K562 (cell line): ENCODE results near the gene UCK1. TPM values are rescaled to one million over a fixed set of nuclear protein-coding genes. Genes with fewer than 3 reads are reported as not detected.

ENCODE experiments used
- HINFP ChIP-seq: fragments of 450-650 bp; conservative IDR thresholded peaks from 2 replicates; pipeline ENCODE4 v1.6.1; 2016; ENCODE audit warnings: missing genetic modification characterization, low read depth, mild to moderate bottlenecking, control low read depth, missing compliant biosample characterization
- LCOR ChIP-seq: sonication (generic); formaldehyde crosslinking; IDR thresholded peaks from 2 replicates; pipeline ENCODE4 v1.8.0; 2022; ENCODE audit warnings: mild to moderate bottlenecking, missing genetic modification reagents
- MLX ChIP-seq, 2 experiments: fragments of 450-650 bp in 1 of 2; sonication (generic) in 1 of 2; formaldehyde crosslinking; conservative IDR thresholded peaks; 2 replicates each; pipeline versions ENCODE4 v1.4.0 to v1.8.1; 2020 to 2022; ENCODE audit warnings: mild to moderate bottlenecking in 1 of 2, missing genetic modification reagents in 1 of 2
- RAD21 ChIP-seq, 2 experiments: fragments of 250-450 bp in 1 of 2; fragments of 450-650 bp in 1 of 2; sonication (Bioruptor Pico) in 1 of 2; formaldehyde crosslinking in 1 of 2; IDR thresholded peaks in 1 of 2; conservative IDR thresholded peaks in 1 of 2; 2 replicates each; pipeline versions ENCODE4 v1.4.0 to v1.8.0; 2020 to 2022; ENCODE audit warnings: mild to moderate bottlenecking in 2 of 2, moderate library complexity in 1 of 2
- RBFOX2 ChIP-seq: fragments of 200-400 bp; formaldehyde crosslinking; IDR thresholded peaks from 2 replicates; pipeline ENCODE4 v1.6.1; 2017; ENCODE audit warnings: low read depth, mild to moderate bottlenecking, low read length, moderate library complexity
- TFAM ChIP-seq: fragments of 250-450 bp; sonication (Bioruptor Pico); conservative IDR thresholded peaks from 2 replicates; pipeline ENCODE4 v1.5.0; 2021; ENCODE audit warnings: mild to moderate bottlenecking, moderate library complexity
- ZFX ChIP-seq: sonication (generic); formaldehyde crosslinking; IDR thresholded peaks from 2 replicates; pipeline ENCODE4 v1.8.0; 2022; ENCODE audit warnings: mild to moderate bottlenecking, missing genetic modification reagents, moderate library complexity
- polyA plus RNA-seq, 8 experiments: library from polyadenylated mRNA; depleted of rRNA in 4 of 8; stranded (reverse) in 5 of 8; unstranded in 3 of 8; fragments of >200 nt; fragmentation: Nextera tagmentation in 2 of 8; fragmentation: Illumina TruSeq in 1 of 8; extraction: Ambion mirVana in 2 of 8; extraction: Trizol in 1 of 8; gene quantifications; 2 replicates each; pipeline versions ENCODE4 v1.2.1 to v1.2.3, GENCODE V29; 2011 to 2014; ENCODE audit warnings: inconsistent platforms in 1 of 8, missing spikeins in 1 of 8
- total RNA-seq, 7 experiments: library from RNA; depleted of rRNA in 6 of 7; stranded (reverse); fragments of >200 nt in 6 of 7; fragmentation: Illumina TruSeq in 2 of 7; extraction: Trizol in 2 of 7; gene quantifications; 2 replicates each; pipeline versions ENCODE4 v1.2.1 to v1.2.3, GENCODE V29; 2011 to 2021; ENCODE audit warnings: low replicate concordance in 1 of 7
- TF ChIP-seq, protein P1 (sequence below): sonication (generic); formaldehyde crosslinking; IDR thresholded peaks from 2 replicates; pipeline ENCODE4 v1.8.0; 2023; ENCODE audit warnings: mild to moderate bottlenecking, missing genetic modification reagents
- TF ChIP-seq, protein P2 (sequence below): fragments of 450-650 bp; IDR thresholded peaks from 2 replicates; pipeline ENCODE4 v1.6.1; 2016; ENCODE audit warnings: antibody characterized with exemption

Gene UCK1
- total and polyA plus RNA-seq, 9 of the 15 experiments (the other 6 are each of a cell fraction or from before 2014, with no cell fraction given) = 0.27 to 27.5 (median 16.1) TPM

- TF ChIP-seq RBFOX2 (no peak), TFAM (CRISPR knock-in tag) (no peak), ZFX (CRISPR knock-in tag) (0 out of 2 replicates have a peak, but pooled peaks have one; percentile 19), RAD21 (CRISPR knock-in tag; conservative IDR thresholded peaks at IDR 0.05 in 1 of 2, IDR thresholded peaks at IDR 0.05 in 1 of 2) (peak in 1 of 2 experiments; percentile 33; a peak in 2 of 4 replicates), LCOR (CRISPR knock-in tag) (no peak), HINFP (tag) (no peak), MLX (CRISPR knock-in tag; conservative IDR thresholded peaks at IDR 0.05) (no peak)
- TF ChIP-seq, protein P1, sequence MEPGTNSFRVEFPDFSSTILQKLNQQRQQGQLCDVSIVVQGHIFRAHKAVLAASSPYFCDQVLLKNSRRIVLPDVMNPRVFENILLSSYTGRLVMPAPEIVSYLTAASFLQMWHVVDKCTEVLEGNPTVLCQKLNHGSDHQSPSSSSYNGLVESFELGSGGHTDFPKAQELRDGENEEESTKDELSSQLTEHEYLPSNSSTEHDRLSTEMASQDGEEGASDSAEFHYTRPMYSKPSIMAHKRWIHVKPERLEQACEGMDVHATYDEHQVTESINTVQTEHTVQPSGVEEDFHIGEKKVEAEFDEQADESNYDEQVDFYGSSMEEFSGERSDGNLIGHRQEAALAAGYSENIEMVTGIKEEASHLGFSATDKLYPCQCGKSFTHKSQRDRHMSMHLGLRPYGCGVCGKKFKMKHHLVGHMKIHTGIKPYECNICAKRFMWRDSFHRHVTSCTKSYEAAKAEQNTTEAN (CRISPR knock-in tag) = no peak
- TF ChIP-seq, protein P2, sequence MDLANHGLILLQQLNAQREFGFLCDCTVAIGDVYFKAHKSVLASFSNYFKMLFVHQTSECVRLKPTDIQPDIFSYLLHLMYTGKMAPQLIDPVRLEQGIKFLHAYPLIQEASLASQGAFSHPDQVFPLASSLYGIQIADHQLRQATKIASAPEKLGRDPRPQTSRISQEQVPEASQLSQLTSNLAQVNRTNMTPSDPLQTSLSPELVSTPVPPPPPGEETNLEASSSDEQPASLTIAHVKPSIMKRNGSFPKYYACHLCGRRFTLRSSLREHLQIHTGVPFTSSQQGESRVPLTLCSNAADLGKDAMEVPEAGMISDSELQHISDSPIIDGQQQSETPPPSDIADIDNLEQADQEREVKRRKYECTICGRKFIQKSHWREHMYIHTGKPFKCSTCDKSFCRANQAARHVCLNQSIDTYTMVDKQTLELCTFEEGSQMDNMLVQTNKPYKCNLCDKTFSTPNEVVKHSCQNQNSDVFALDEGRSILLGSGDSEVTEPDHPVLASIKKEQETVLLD = no peak
These were observed 54.9 kb downstream of the UCK1 start (continued) for GRCh38 chr9:131475956-131476776.
